Keratinocyte (primary cell): ENCODE data around the gene FOXB2. TPM values are rescaled to one million over a fixed set of nuclear protein-coding genes. Genes with fewer than 3 reads are reported as not detected.

ENCODE experiments used
- DNase-seq: peaks from one replicate; pipeline ENCODE4 v3.0.0-alpha.2; 2011; ENCODE audit warnings: low read depth, missing footprints, low spot score
- FAIRE-seq: peaks from 2 replicates; lab custom pipeline; 2011; peaks lifted over from hg19 to GRCh38; lab: Jason Lieb, UNC
- H2AFZ ChIP-seq: 2 replicates; pipeline ENCODE4 v1.6.0; 2012; ENCODE audit warnings: low read length, control low read depth, inconsistent platforms; ENCODE audit not compliant: control insufficient read depth
- H3K27ac ChIP-seq: 2 replicates; pipeline ENCODE4 v1.5.1; 2011; ENCODE audit warnings: low read length; ENCODE audit not compliant: control insufficient read depth, insufficient read depth
- H3K27me3 ChIP-seq: 3 replicates; pipeline ENCODE4 v1.6.0; 2011; ENCODE audit warnings: low read length; ENCODE audit not compliant: control insufficient read depth, insufficient read depth; ENCODE audit errors: extremely low read depth
- H3K36me3 ChIP-seq, 2 experiments: 2 replicates in 1 of 2; 3 replicates in 1 of 2; pipeline ENCODE4 v1.5.1; 2011; ENCODE audit warnings: low read length in 2 of 2, mild to moderate bottlenecking in 1 of 2; ENCODE audit not compliant: control insufficient read depth in 2 of 2, insufficient read depth in 2 of 2; ENCODE audit errors: extremely low read depth in 1 of 2
- H3K4me1 ChIP-seq: 3 replicates; pipeline ENCODE4 v1.5.1; 2011; ENCODE audit warnings: low read length; ENCODE audit not compliant: control insufficient read depth, insufficient read depth; ENCODE audit errors: extremely low read depth
- H3K4me2 ChIP-seq: 3 replicates; pipeline ENCODE4 v1.6.0; 2011; ENCODE audit warnings: low read depth, low read length; ENCODE audit not compliant: control insufficient read depth, insufficient read depth; ENCODE audit errors: extremely low read depth
- H3K4me3 ChIP-seq, 3 experiments: fragments of 200-600 bp in 1 of 3; sonication (generic) in 1 of 3; 2 replicates in 2 of 3; 3 replicates in 1 of 3; pipeline ENCODE4 v1.5.1; 2011 to 2016; ENCODE audit warnings: low read length in 3 of 3, mild to moderate bottlenecking in 3 of 3, control low read depth in 2 of 3, inconsistent platforms in 1 of 3, low read depth in 1 of 3, mixed read lengths in 1 of 3, mixed run types in 1 of 3, moderate library complexity in 1 of 3; ENCODE audit not compliant: control insufficient read depth in 2 of 3, insufficient read depth in 2 of 3; ENCODE audit errors: extremely low read depth in 1 of 3
- H3K79me2 ChIP-seq: 2 replicates; pipeline ENCODE4 v1.6.0; 2012; ENCODE audit warnings: low read length; ENCODE audit not compliant: control insufficient read depth, insufficient read depth
- H3K9ac ChIP-seq: 3 replicates; pipeline ENCODE4 v1.6.0; 2011; ENCODE audit warnings: low read length; ENCODE audit not compliant: control insufficient read depth, insufficient read depth; ENCODE audit errors: extremely low read depth
- H3K9me1 ChIP-seq: 3 replicates; pipeline ENCODE4 v1.6.0; 2011; ENCODE audit warnings: low read length; ENCODE audit not compliant: control insufficient read depth, insufficient read depth; ENCODE audit errors: extremely low read depth
- H3K9me3 ChIP-seq: 2 replicates; pipeline ENCODE4 v1.5.1; 2012; ENCODE audit warnings: low read depth, low read length; ENCODE audit not compliant: control insufficient read depth
- H4K20me1 ChIP-seq: 3 replicates; pipeline ENCODE4 v1.6.0; 2011; ENCODE audit warnings: low read length; ENCODE audit not compliant: control insufficient read depth, insufficient read depth; ENCODE audit errors: extremely low read depth
- EZH2 ChIP-seq: IDR thresholded peaks from one replicate; pipeline ENCODE4 v1.6.1; 2012; ENCODE audit warnings: inconsistent platforms, mild to moderate bottlenecking, low read length, moderate library complexity
- dilution Hi-C: fragments of 300-500 bp; cut with MboI; formaldehyde crosslinking; loops from one replicate; pipeline ENCODE4 v1.7.0; 2020; ENCODE audit warnings: low sequenced_read_pairs; ENCODE audit not compliant: extremely low pct_ligation_motif_present
- polyA plus RNA-seq, 5 experiments: library from polyadenylated mRNA; depleted of rRNA in 3 of 5; stranded (reverse) in 3 of 5; stranded (forward) in 1 of 5; unstranded in 1 of 5; fragments of >200 nt; gene quantifications; 1 replicate in 1 of 5; 2 replicates in 3 of 5; 3 replicates in 1 of 5; pipeline versions ENCODE4 v1.2.1 to v1.2.3, GENCODE V29; 2011 to 2012; ENCODE audit warnings: missing spikeins in 2 of 5, low read depth in 1 of 5, low replicate concordance in 1 of 5
- TF ChIP-seq, protein P1 (sequence below), 3 experiments: IDR thresholded peaks in 1 of 3; conservative IDR thresholded peaks in 1 of 3; optimal IDR thresholded peaks in 1 of 3; 2 replicates in 2 of 3; 3 replicates in 1 of 3; pipeline versions ENCODE3 to v1.5.1; 2011; ENCODE audit warnings: low read length in 3 of 3, mild to moderate bottlenecking in 3 of 3, moderate library complexity in 2 of 3, control low read depth in 1 of 3, inconsistent platforms in 1 of 3; ENCODE audit not compliant: insufficient read depth in 2 of 3; ENCODE audit errors: extremely low read depth in 1 of 3

The FOXB2 gene
- polyA plus RNA-seq, 1 donor (not counting 4 experiments of a cell fraction or from before 2014, with no cell fraction given), result not detected

- H3K27ac ChIP-seq, result no peak overlapping the region
- no peaks in the 10 kb centered on the region for H3K36me3 ChIP-seq
- no peak overlapping the region for H3K4me3 ChIP-seq
- H4K20me1 ChIP-seq, result no peaks in the 10 kb centered on the region
- FAIRE-seq (no peak), DNase-seq (no peak)
- TF ChIP-seq EZH2, result no peak
- TF ChIP-seq, protein P1, sequence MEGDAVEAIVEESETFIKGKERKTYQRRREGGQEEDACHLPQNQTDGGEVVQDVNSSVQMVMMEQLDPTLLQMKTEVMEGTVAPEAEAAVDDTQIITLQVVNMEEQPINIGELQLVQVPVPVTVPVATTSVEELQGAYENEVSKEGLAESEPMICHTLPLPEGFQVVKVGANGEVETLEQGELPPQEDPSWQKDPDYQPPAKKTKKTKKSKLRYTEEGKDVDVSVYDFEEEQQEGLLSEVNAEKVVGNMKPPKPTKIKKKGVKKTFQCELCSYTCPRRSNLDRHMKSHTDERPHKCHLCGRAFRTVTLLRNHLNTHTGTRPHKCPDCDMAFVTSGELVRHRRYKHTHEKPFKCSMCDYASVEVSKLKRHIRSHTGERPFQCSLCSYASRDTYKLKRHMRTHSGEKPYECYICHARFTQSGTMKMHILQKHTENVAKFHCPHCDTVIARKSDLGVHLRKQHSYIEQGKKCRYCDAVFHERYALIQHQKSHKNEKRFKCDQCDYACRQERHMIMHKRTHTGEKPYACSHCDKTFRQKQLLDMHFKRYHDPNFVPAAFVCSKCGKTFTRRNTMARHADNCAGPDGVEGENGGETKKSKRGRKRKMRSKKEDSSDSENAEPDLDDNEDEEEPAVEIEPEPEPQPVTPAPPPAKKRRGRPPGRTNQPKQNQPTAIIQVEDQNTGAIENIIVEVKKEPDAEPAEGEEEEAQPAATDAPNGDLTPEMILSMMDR (optimal IDR thresholded peaks at IDR 0.05 in 1 of 3, IDR thresholded peaks at IDR 0.05 in 1 of 3, conservative IDR thresholded peaks at IDR 0.05 in 1 of 3; ENCODE audit: extremely low read depth in 1 of 3, insufficient read depth in 2 of 3, low read length in 3 of 3), result no peak
- H3K4me2 ChIP-seq, result no peak overlapping the region
- no peaks in the 10 kb centered on the region for H3K9me3 ChIP-seq
- no peaks in the 10 kb centered on the region for H3K4me1 ChIP-seq
- no peak overlapping the region for H3K9ac ChIP-seq
- H2AFZ ChIP-seq, result no peak overlapping the region
- dilution Hi-C loops, result loop anchor here (25.0 kb wide), 1 partner anchor 168 kb away; no protein-coding TSS in a partner anchor
- H3K79me2 ChIP-seq, result no peaks in the 10 kb centered on the region
- H3K9me1 ChIP-seq, result no peaks in the 10 kb centered on the region
- H3K27me3 ChIP-seq, result peaks cover 8% of the 10 kb centered on the region
These were observed 38.9 kb upstream of the FOXB2 start for GRCh38 chr9:76980566-76980965.

DNA sequence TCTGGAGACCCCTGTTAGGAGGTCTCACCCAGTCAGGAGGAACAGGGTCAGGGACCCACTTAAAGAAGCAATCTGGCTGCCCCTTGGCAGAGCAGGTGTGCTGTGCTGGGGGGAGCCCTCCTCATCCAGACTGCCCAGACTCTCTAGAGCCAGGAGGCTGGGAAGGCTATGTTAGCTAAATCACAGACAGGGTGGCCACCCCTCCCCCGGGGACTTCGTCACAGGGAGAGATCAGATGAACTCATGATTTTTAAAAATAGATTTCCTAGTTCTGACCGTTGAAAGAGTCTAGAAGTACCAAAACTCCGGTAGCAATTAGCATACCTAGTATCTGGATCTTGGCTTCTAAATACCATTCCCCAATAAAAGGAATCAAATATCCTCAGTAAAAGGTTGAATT is 35.0 kb upstream of the FOXB2 start:
- no peaks in the 10 kb centered on the region for H3K79me2 ChIP-seq
- no peak overlapping the region for H2AFZ ChIP-seq
- no peak for TF ChIP-seq EZH2
- TF ChIP-seq, protein P1 (optimal IDR thresholded peaks at IDR 0.05 in 1 of 3, IDR thresholded peaks at IDR 0.05 in 1 of 3, conservative IDR thresholded peaks at IDR 0.05 in 1 of 3; ENCODE audit: extremely low read depth in 1 of 3, insufficient read depth in 2 of 3, low read length in 3 of 3), result no peak
- H3K4me3 ChIP-seq, result no peak overlapping the region
- no peak overlapping the region for H3K9ac ChIP-seq
- H3K9me3 ChIP-seq, result no peaks in the 10 kb centered on the region
- no peaks in the 10 kb centered on the region for H3K9me1 ChIP-seq
- H3K27ac ChIP-seq, result no peak overlapping the region
- no peaks in the 10 kb centered on the region for H4K20me1 ChIP-seq
- FAIRE-seq (no peak), DNase-seq (no peak)
- H3K36me3 ChIP-seq, result no peaks in the 10 kb centered on the region
- dilution Hi-C loops, result loop anchor here (25.0 kb wide), 1 partner anchor 172 kb away; no protein-coding TSS in a partner anchor
- H3K4me1 ChIP-seq, result no peaks in the 10 kb centered on the region
- H3K4me2 ChIP-seq, result no peak overlapping the region
- H3K27me3 ChIP-seq, result peaks cover 8% of the 10 kb centered on the region
